ENCODE data around the gene BLVRA. TPM values are rescaled to one million over a fixed set of nuclear protein-coding genes. Genes with fewer than 3 reads are reported as not detected.
"Not testable (repeated sequence)": the region's sequence is repeated elsewhere in the genome, so short reads cannot be mapped to it uniquely, and the experiment has no call there.

The BLVRA gene
- total RNA-seq, 1 experiment from 2014 or later = 36.4 TPM

DNA sequence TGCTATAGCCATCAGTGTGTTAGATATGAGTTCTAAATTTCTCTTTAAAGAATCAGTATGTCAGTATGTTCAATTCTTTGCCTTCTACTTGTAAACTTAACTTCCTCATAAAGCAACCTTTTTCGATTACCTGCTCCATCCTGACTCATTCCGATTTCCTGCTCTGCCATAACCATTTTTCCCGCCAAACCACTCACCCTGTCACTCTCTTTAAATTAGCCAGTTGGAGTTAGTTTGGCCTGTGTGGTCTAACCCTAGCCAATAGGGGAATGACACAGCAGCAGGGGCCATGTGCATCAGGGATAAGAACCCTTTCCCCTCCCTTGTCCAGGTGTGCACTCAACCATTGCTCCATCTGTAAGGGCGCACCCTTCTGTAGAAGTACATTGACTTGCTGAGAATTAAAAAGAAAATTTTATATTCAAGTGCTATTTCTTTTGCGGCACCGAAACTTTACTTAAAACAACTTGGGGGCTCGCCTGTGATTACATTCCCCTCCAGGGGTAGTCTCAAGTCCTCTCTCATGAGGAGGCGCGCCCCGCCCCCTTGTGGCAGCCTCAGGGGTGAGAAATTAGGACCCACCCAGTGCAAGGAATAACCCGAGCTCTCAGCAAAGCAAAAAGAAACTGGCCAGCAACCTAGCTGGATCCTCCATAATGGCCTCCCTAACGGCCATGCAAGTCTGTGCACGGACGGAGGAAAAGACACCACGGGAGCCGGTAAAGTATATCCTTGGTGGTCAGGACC, 51.9 kb downstream of the BLVRA start:
- CTCF ChIA-PET = interaction anchor here (0.9 kb wide), 1 partner anchor 18 kb away, joined by 4 read pairs; no protein-coding TSS in a partner anchor
- TF ChIP-seq, protein P1, sequence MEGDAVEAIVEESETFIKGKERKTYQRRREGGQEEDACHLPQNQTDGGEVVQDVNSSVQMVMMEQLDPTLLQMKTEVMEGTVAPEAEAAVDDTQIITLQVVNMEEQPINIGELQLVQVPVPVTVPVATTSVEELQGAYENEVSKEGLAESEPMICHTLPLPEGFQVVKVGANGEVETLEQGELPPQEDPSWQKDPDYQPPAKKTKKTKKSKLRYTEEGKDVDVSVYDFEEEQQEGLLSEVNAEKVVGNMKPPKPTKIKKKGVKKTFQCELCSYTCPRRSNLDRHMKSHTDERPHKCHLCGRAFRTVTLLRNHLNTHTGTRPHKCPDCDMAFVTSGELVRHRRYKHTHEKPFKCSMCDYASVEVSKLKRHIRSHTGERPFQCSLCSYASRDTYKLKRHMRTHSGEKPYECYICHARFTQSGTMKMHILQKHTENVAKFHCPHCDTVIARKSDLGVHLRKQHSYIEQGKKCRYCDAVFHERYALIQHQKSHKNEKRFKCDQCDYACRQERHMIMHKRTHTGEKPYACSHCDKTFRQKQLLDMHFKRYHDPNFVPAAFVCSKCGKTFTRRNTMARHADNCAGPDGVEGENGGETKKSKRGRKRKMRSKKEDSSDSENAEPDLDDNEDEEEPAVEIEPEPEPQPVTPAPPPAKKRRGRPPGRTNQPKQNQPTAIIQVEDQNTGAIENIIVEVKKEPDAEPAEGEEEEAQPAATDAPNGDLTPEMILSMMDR (conservative IDR thresholded peaks at IDR 0.05) = peak; percentile 64
- BruUV-seq (replicated peaks); H3K9me2 ChIP-seq (ENCODE audit: insufficient read depth); H2AFZ ChIP-seq; H3K4me3 ChIP-seq; H3K79me2 ChIP-seq (ENCODE audit: low read depth); H3K27ac ChIP-seq; H3K36me3 ChIP-seq (ENCODE audit: low read depth); H3K27me3 ChIP-seq (ENCODE audit: insufficient read depth, low read depth); POLR2A ChIA-PET (ENCODE audit: unreplicated experiment); H3F3A ChIP-seq (ENCODE audit: insufficient read depth, low read depth); intact Hi-C loops (cut with micrococcal nuclease; ENCODE audit: unreplicated experiment); H4K20me1 ChIP-seq (ENCODE audit: insufficient read depth); H3K4me1 ChIP-seq (replicated peaks; ENCODE audit: insufficient read depth); H3K4me2 ChIP-seq: not testable (repeated sequence)
- H3K9me3 ChIP-seq (ENCODE audit: insufficient read depth, low read depth) = peaks cover 15% of the 10 kb centered on the region; the same call in 1 of the 2 replicates
- peak in 1 of 2 experiments; percentile 52 for DNase-seq

DNA sequence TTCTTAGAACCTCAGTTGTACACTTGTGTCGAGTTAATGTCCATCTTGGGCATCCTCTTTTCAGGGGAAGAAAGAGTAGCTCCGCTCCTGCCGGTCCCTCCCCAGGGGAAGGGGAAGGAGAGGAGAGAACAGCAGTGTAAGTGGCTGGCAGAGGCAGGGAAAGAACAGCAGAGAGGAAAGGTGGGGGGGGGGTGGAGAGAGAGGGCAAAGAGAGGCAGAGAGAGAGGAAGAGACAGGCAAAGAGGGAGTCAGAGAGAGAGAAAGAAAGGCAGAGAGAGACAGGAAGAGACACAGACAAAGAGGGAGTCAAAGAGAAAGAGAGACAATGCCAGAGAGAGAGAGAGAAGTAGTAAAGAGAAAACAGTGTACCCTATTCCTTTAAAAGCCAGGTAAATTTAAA, 56.9 kb downstream of the BLVRA start:
- no peaks in the 10 kb centered on the region for H3F3A ChIP-seq (ENCODE audit: insufficient read depth, low read depth)
- no peak for DNase-seq
- no peaks in the 10 kb centered on the region for H3K4me1 ChIP-seq (replicated peaks; ENCODE audit: insufficient read depth)
- H3K9me3 ChIP-seq (ENCODE audit: insufficient read depth, low read depth) = peaks cover 15% of the 10 kb centered on the region; the same call in 1 of the 2 replicates
- no peak overlapping the region for H3K27ac ChIP-seq
- intact Hi-C loops (cut with micrococcal nuclease; ENCODE audit: unreplicated experiment) = no loop called here
- H3K79me2 ChIP-seq (ENCODE audit: low read depth) = no peaks in the 10 kb centered on the region
- H3K9me2 ChIP-seq (ENCODE audit: insufficient read depth) = no peaks in the 10 kb centered on the region
- ChIA-PET CTCF (no interaction called here), POLR2A (ENCODE audit: unreplicated experiment) (no interaction called here)
- H3K27me3 ChIP-seq (ENCODE audit: insufficient read depth, low read depth) = peaks cover 7% of the 10 kb centered on the region; the same call in 1 of the 2 replicates
- H3K4me2 ChIP-seq = no peak overlapping the region
- H3K4me3 ChIP-seq = no peak overlapping the region
- no peaks in the 10 kb centered on the region for H4K20me1 ChIP-seq (ENCODE audit: insufficient read depth)
- no TSS peak for BruUV-seq (replicated peaks)
- H2AFZ ChIP-seq = no peak overlapping the region
- H3K36me3 ChIP-seq (ENCODE audit: low read depth) = no peaks in the 10 kb centered on the region
- TF ChIP-seq, protein P1 (conservative IDR thresholded peaks at IDR 0.05) = no peak
- TF ChIP-seq EZH2 (IDR thresholded peaks at IDR 0.05; ENCODE audit: low read depth) = no peak

DNA sequence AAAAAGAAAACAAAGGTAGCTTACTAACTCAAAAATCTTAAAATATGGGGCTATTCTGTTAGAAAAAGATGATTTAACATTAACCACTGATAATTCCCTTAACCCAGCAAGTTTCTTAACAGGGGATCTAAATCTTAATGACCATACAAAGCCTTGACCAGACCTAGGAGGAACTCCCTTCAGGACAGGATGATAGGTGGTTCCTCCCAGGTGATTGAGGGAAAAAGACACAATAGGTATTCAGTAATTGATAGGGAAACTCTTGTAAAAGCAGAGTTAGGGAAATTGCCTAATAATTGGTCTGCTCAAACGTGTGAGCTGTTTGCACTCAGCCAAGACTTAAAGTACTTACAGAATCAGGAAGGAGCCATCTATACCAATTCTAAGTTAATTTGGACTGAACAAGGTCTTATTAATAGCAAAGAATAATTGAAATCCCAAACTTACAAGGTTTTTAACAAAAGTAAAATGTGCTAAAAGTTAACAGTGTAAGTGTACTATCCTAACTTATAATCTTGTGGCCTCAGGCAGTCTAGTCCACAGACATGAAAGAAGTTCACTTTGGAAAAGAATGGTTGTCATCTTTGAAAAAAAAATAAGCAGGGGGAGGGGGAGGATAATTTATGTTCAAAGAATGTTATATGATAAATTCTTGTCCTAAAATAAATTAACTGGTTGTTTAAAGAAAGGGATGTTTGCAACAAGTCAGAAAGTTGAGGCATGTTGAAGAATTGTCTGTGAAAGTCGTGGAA, 57.7 kb downstream of the BLVRA start:
- peaks cover 15% of the 10 kb centered on the region; the same call in 1 of the 2 replicates for H3K9me3 ChIP-seq (ENCODE audit: insufficient read depth, low read depth)
- H4K20me1 ChIP-seq (ENCODE audit: insufficient read depth); POLR2A ChIA-PET (ENCODE audit: unreplicated experiment); H3K4me2 ChIP-seq; BruUV-seq (replicated peaks); H2AFZ ChIP-seq; CTCF ChIA-PET; DNase-seq; H3K9me2 ChIP-seq (ENCODE audit: insufficient read depth); H3K4me1 ChIP-seq (replicated peaks; ENCODE audit: insufficient read depth); H3K4me3 ChIP-seq; H3K27ac ChIP-seq; H3K79me2 ChIP-seq (ENCODE audit: low read depth); H3F3A ChIP-seq (ENCODE audit: insufficient read depth, low read depth); intact Hi-C loops (cut with micrococcal nuclease; ENCODE audit: unreplicated experiment); H3K27me3 ChIP-seq (ENCODE audit: insufficient read depth, low read depth); H3K36me3 ChIP-seq (ENCODE audit: low read depth): not testable (repeated sequence)

DNA sequence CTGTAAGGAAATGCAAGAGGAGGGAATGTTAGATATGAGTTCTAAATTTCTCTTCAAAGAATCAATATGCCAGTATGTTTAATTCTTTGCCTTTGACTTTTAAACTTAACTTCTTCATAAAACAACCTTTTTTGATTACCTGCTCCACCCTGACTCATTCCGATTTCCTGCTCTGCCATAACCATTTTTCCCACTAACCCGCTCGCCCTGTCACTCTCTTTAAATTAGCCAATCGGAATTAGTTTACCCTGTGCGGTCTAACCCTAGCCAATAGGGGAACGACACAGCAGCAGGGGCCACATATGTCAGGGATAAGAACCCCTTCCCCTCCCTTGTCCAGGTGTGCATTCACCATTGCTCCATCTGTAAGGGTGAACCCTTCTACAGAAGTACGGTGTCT, 64.9 kb downstream of the BLVRA start:
- BruUV-seq (replicated peaks); H3K27ac ChIP-seq; DNase-seq; H3K79me2 ChIP-seq (ENCODE audit: low read depth); H3K4me2 ChIP-seq; H3K36me3 ChIP-seq (ENCODE audit: low read depth); H3F3A ChIP-seq (ENCODE audit: insufficient read depth, low read depth); H4K20me1 ChIP-seq (ENCODE audit: insufficient read depth); intact Hi-C loops (cut with micrococcal nuclease; ENCODE audit: unreplicated experiment); H3K9me2 ChIP-seq (ENCODE audit: insufficient read depth); H3K4me1 ChIP-seq (replicated peaks; ENCODE audit: insufficient read depth); H3K27me3 ChIP-seq (ENCODE audit: insufficient read depth, low read depth); H3K9me3 ChIP-seq (ENCODE audit: insufficient read depth, low read depth); H2AFZ ChIP-seq; H3K4me3 ChIP-seq: not testable (repeated sequence)
- POLR2A ChIA-PET (ENCODE audit: unreplicated experiment) = interaction anchor here (0.7 kb wide), 1 partner anchor 38 kb away, joined by 5 read pairs; no protein-coding TSS in a partner anchor
- CTCF ChIA-PET = interaction anchor here (1.0 kb wide), 1 partner anchor 14 kb away, joined by 3 read pairs; no protein-coding TSS in a partner anchor
